PC-3 (cell line): ENCODE results near the gene NPR2. TPM values are rescaled to one million over a fixed set of nuclear protein-coding genes. Genes with fewer than 3 reads are reported as not detected.
A peak's percentile ranks its signal among the peaks of the same experiment; 100 is the strongest.

Experiments used
- ATAC-seq: fragments of 200-7000 bp; cut with Tn5 transposase; 2 replicates; pipeline ENCODE4 v1.9.1; 2020; ENCODE audit warnings: mild to moderate bottlenecking, moderate library complexity
- BruUV-seq: library from RNA; stranded (reverse); fragments of 400-500 nt; replicated peaks from 2 replicates; lab custom pipeline; 2021; lab: Mats Ljungman, UMichigan
- CTCF ChIA-PET: fragments of 300-600 bp; sonication (Branson Sonifier 250); formaldehyde crosslinking; loops from one replicate; lab custom pipeline; 2022; ENCODE audit warnings: antibody characterized with exemption; lab: Charles Lee
- POLR2A ChIA-PET: fragments of 300-600 bp; sonication (Branson Sonifier 250); formaldehyde crosslinking; loops from one replicate; lab custom pipeline; 2022; ENCODE audit warnings: antibody characterized with exemption; ENCODE audit not compliant: unreplicated experiment; lab: Charles Lee
- DNase-seq: peaks from one replicate; pipeline ENCODE4 v3.0.0-alpha.2; 2015
- H2AFZ ChIP-seq: fragments of 300-600 bp; sonication (generic); 2 replicates; pipeline ENCODE4 v1.6.0; 2016; ENCODE audit warnings: antibody characterized with exemption, low read length
- H3F3A ChIP-seq: fragments of 300-600 bp; sonication (generic); one replicate; pipeline ENCODE4 v1.6.0; 2017; ENCODE audit warnings: antibody characterized with exemption, low read length, control low read depth, mild to moderate bottlenecking; ENCODE audit not compliant: unreplicated experiment
- H3K27ac ChIP-seq: fragments of 300-600 bp; sonication (generic); 2 replicates; pipeline ENCODE4 v1.5.1; 2016; ENCODE audit warnings: mild to moderate bottlenecking, low read length
- H3K27me3 ChIP-seq: fragments of 300-600 bp; sonication (generic); 2 replicates; pipeline ENCODE4 v1.6.1; 2016; ENCODE audit warnings: low read length, mixed read lengths
- H3K36me3 ChIP-seq: fragments of 300-600 bp; sonication (generic); 2 replicates; pipeline ENCODE4 v1.6.1; 2016; ENCODE audit warnings: low read depth, mixed run types, low read length, mixed read lengths
- H3K4me1 ChIP-seq: fragments of 300-600 bp; sonication (generic); 2 replicates; pipeline ENCODE4 v1.5.1; 2016; ENCODE audit warnings: low read length; ENCODE audit not compliant: insufficient read depth
- H3K4me2 ChIP-seq: fragments of 300-600 bp; sonication (generic); 2 replicates; pipeline ENCODE4 v1.6.0; 2016; ENCODE audit warnings: low read length
- H3K4me3 ChIP-seq: fragments of 300-600 bp; sonication (generic); 2 replicates; pipeline ENCODE4 v1.5.1; 2016; ENCODE audit warnings: mild to moderate bottlenecking, low read length, mixed read lengths
- H3K79me2 ChIP-seq: fragments of 300-600 bp; sonication (generic); 2 replicates; pipeline ENCODE4 v1.6.1; 2017; ENCODE audit warnings: low read length, mixed read lengths
- H3K9ac ChIP-seq: fragments of 300-600 bp; sonication (generic); 2 replicates; pipeline ENCODE4 v1.6.0; 2016; ENCODE audit warnings: mild to moderate bottlenecking, low read length
- H3K9me2 ChIP-seq: fragments of 300-600 bp; sonication (generic); replicated peaks from 2 replicates; pipeline ENCODE4 v1.6.1; 2016; ENCODE audit warnings: mixed run types, low read length, mixed read lengths
- H3K9me3 ChIP-seq: fragments of 300-600 bp; sonication (generic); 2 replicates; pipeline ENCODE4 v1.6.1; 2016; ENCODE audit warnings: low read length, mixed read lengths
- H4K20me1 ChIP-seq: fragments of 300-600 bp; sonication (generic); 2 replicates; pipeline ENCODE4 v1.6.1; 2016; ENCODE audit warnings: low read length, mixed read lengths
- CTCF ChIP-seq: fragments of 300-600 bp; sonication (generic); conservative IDR thresholded peaks from 2 replicates; pipeline ENCODE4 v1.5.1; 2017; ENCODE audit warnings: antibody characterized with exemption, low read depth, mild to moderate bottlenecking, low read length
- EZH2 ChIP-seq: fragments of 300-600 bp; sonication (generic); IDR thresholded peaks from one replicate; pipeline ENCODE4 v1.6.1; 2017; ENCODE audit warnings: antibody characterized with exemption, mild to moderate bottlenecking, low read length; ENCODE audit not compliant: unreplicated experiment
- EZH2phosphoT487 ChIP-seq: fragments of 300-600 bp; sonication (generic); IDR thresholded peaks from 2 replicates; pipeline ENCODE4 v1.6.1; 2018; ENCODE audit warnings: mild to moderate bottlenecking, antibody characterized with exemption, low read length, borderline replicate concordance
- intact Hi-C: fragments of 100-400 bp; cut with micrococcal nuclease; formaldehyde crosslinking; loops from 2 replicates; pipeline ENCODE4 v1.9.0; 2023
- total RNA-seq: library from RNA; depleted of rRNA; stranded (reverse); fragments of >200 nt; gene quantifications from 2 replicates; pipeline ENCODE4 v1.2.3, GENCODE V29; 2014

The NPR2 gene
- total RNA-seq, 1 experiment from 2014 or later = 1.5 TPM

GRCh38 chr9:35814841-35815543, 23.6 kb downstream of the NPR2 start, which contains the start of gene HINT2:
HINT2 (minus strand) TSS chr9:35815042; CDS start chr9:35814979, 63 bp downstream.
- POLR2A ChIA-PET = no interaction called here
- intact Hi-C loops = loop anchor here (1.0 kb wide), 2 partner anchors 20 to 25 kb away; no protein-coding TSS in a partner anchor
- H3K4me2 ChIP-seq = peak within 1 kb of the TSS; percentile 99

GRCh38 chr9:35816708-35817107, 25.3 kb downstream of the NPR2 start:
- POLR2A ChIA-PET = no interaction called here
- no peaks in the 10 kb centered on the region for H3K36me3 ChIP-seq
- no peaks in the 10 kb centered on the region for H4K20me1 ChIP-seq
- no peaks in the 10 kb centered on the region for H3K9me2 ChIP-seq
- DNase-seq (peak; percentile 6), ATAC-seq (no peak)
- H3K4me2 ChIP-seq = no peak overlapping the region
- H3K79me2 ChIP-seq = peaks cover 9% of the 10 kb centered on the region
- no peaks in the 10 kb centered on the region for H3K27me3 ChIP-seq
- no peak overlapping the region for H2AFZ ChIP-seq
- H3F3A ChIP-seq = peaks cover 4% of the 10 kb centered on the region
- CTCF ChIA-PET = no interaction called here
- no peak overlapping the region for H3K27ac ChIP-seq
- H3K4me1 ChIP-seq = peaks cover 18% of the 10 kb centered on the region
- TSS peak; percentile 9 for BruUV-seq
- no peak overlapping the region for H3K4me3 ChIP-seq
- TF ChIP-seq CTCF = no peak
- intact Hi-C loops = no loop called here
- H3K9ac ChIP-seq = no peak overlapping the region
- no peaks in the 10 kb centered on the region for H3K9me3 ChIP-seq

More at GRCh38 chr9:35814841-35815543, 23.6 kb downstream of the NPR2 start, which contains the start of gene HINT2:
- Histone ChIP-seq H3K4me1 (peaks cover 16% of the 10 kb centered on the region), H3K36me3 (no peaks in the 10 kb centered on the region), H3K9me3 (no peaks in the 10 kb centered on the region), H2AFZ (peak within 1 kb of the TSS; percentile 81), H3K27ac (peak within 1 kb of the TSS; percentile 81), H3K9ac (peak within 1 kb of the TSS; percentile 96), H3K79me2 (peaks cover 9% of the 10 kb centered on the region), H4K20me1 (no peaks in the 10 kb centered on the region), H3K9me2 (no peaks in the 10 kb centered on the region), H3F3A (no peaks in the 10 kb centered on the region), H3K4me3 (peak within 1 kb of the TSS; percentile 86), H3K27me3 (no peaks in the 10 kb centered on the region)
- ATAC-seq (peak; percentile 89), DNase-seq (peak; percentile 94)
- TF ChIP-seq EZH2 (no peak), EZH2phosphoT487 (no peak), CTCF (no peak)
- no TSS peak for BruUV-seq
- CTCF ChIA-PET = interaction anchor here (0.9 to 1.2 kb wide), 2 partner anchors 11 to 25 kb away, joined by 6 read pairs; no protein-coding TSS in a partner anchor

GRCh38 chr9:35818341-35818740, 26.9 kb downstream of the NPR2 start:
- ATAC-seq = no peak
- no peak for DNase-seq
- POLR2A ChIA-PET = no interaction called here
- Histone ChIP-seq H3F3A (peaks cover 4% of the 10 kb centered on the region), H2AFZ (no peak overlapping the region), H3K4me2 (no peak overlapping the region), H3K27me3 (no peaks in the 10 kb centered on the region), H3K9me2 (no peaks in the 10 kb centered on the region), H3K4me1 (peaks cover 17% of the 10 kb centered on the region), H4K20me1 (no peaks in the 10 kb centered on the region), H3K4me3 (no peak overlapping the region), H3K9me3 (no peaks in the 10 kb centered on the region), H3K79me2 (peaks cover 9% of the 10 kb centered on the region), H3K27ac (no peak overlapping the region), H3K36me3 (no peaks in the 10 kb centered on the region), H3K9ac (no peak overlapping the region)
- intact Hi-C loops = no loop called here
- no peak for TF ChIP-seq EZH2
- no TSS peak for BruUV-seq
- CTCF ChIA-PET = no interaction called here
